HG03442 (cell line): ENCODE measurements around the gene OLFML2A.
A peak's percentile ranks its signal among the peaks of the same experiment; 100 is the strongest.
"Not testable (repeated sequence)": the region's sequence is repeated elsewhere in the genome, so short reads cannot be mapped to it uniquely, and the experiment has no call there.

Experiments
- ATAC-seq: cut with Tn5 transposase; IDR thresholded peaks from one replicate; pipeline ENCODE4 v1.9.1; 2021; ENCODE audit warnings: mild to moderate bottlenecking, moderate library complexity; ENCODE audit not compliant: unreplicated experiment

OLFML2A gene

GRCh38 chr9:124760719-124761118 lies 16.2 kb upstream of the OLFML2A start:
- ATAC-seq = no peak

- no peak for ATAC-seq
Observed at GRCh38 chr9:124761196-124761595, 15.7 kb upstream of the OLFML2A start.

- ATAC-seq = no peak
Observed at GRCh38 chr9:124761710-124762109, 15.2 kb upstream of the OLFML2A start.

- ATAC-seq = no peak
Observed at GRCh38 chr9:124762633-124763032, 14.3 kb upstream of the OLFML2A start.

GRCh38 chr9:124764774-124765438 lies 12.0 kb upstream of the OLFML2A start:
- no peak for ATAC-seq

GRCh38 chr9:124765439-124765835 lies 11.5 kb upstream of the OLFML2A start:
- ATAC-seq = no peak

GRCh38 chr9:124766326-124766725 lies 10.6 kb upstream of the OLFML2A start:
- ATAC-seq = no peak

GRCh38 chr9:124766815-124767554 lies 9.9 kb upstream of the OLFML2A start:
- ATAC-seq = no peak

- ATAC-seq = no peak
Observed at GRCh38 chr9:124767821-124768220, 9.1 kb upstream of the OLFML2A start.

GRCh38 chr9:124768334-124768733 lies 8.6 kb upstream of the OLFML2A start:
- ATAC-seq = no peak

GRCh38 chr9:124768750-124769548 lies 8.0 kb upstream of the OLFML2A start:
- ATAC-seq = no peak

GRCh38 chr9:124769549-124770358 lies 7.2 kb upstream of the OLFML2A start:
- no peak for ATAC-seq

GRCh38 chr9:124770359-124771020 lies 6.4 kb upstream of the OLFML2A start:
- ATAC-seq = no peak

GRCh38 chr9:124771021-124771866 lies 5.7 kb upstream of the OLFML2A start, which contains the start of gene NR6A1:
Gene NR6A1 (minus strand): TSS chr9:124771311.
- ATAC-seq = peak; percentile 91

- no peak for ATAC-seq
Observed at GRCh38 chr9:124771867-124772679, 4.9 kb upstream of the OLFML2A start.

GRCh38 chr9:124772877-124773276 lies 4.1 kb upstream of the OLFML2A start:
- ATAC-seq = not testable (repeated sequence)

- no peak for ATAC-seq
Observed at GRCh38 chr9:124773473-124774128, 3.3 kb upstream of the OLFML2A start.
